ENCODE data around the gene SRI. TPM values are rescaled to one million over a fixed set of nuclear protein-coding genes. Genes with fewer than 3 reads are reported as not detected.

Gene SRI
- total RNA-seq, 4 donors from 2014 or later: 12.3 to 33.1 (median 17.3) TPM

GRCh38 chr7:88200261-88200660, 19.6 kb downstream of the SRI start:
- DNase-seq: no peak
- TF ChIP-seq CTCF (IDR thresholded peaks at IDR 0.05 in 4 of 5, conservative IDR thresholded peaks at IDR 0.05 in 1 of 5) (no peak), POLR2A (IDR thresholded peaks at IDR 0.05) (no peak)
- intact Hi-C loops (cut with DNase I; ENCODE audit: low total_unique reads): no loop called here
- Histone ChIP-seq H3K27me3 (no peaks in the 10 kb centered on the region), H3K4me3 (no peak overlapping the region), H3K27ac (no peak overlapping the region), H3K36me3 (peaks cover 0 to 21% of the 10 kb centered on the region in 2 donors), H3K4me1 (no peaks in the 10 kb centered on the region), H3K9me3 (no peaks in the 10 kb centered on the region)
- in situ Hi-C loops (cut with MboI; ENCODE audit: low sequenced_read_pairs in 4 of 4): loop anchor here in 1 of 4 donors (25.0 kb wide), 1 partner anchor 313 kb away; the partner anchor contains the start of genes DBF4 and SLC25A40
- no peak for ATAC-seq

- Histone ChIP-seq H3K4me3 (no peak overlapping the region), H3K9me3 (no peaks in the 10 kb centered on the region), H3K27me3 (no peaks in the 10 kb centered on the region), H3K36me3 (no peaks in the 10 kb centered on the region), H3K4me1 (no peaks in the 10 kb centered on the region), H3K27ac (no peak overlapping the region)
- TF ChIP-seq POLR2A (IDR thresholded peaks at IDR 0.05): no peak
- no peak for TF ChIP-seq CTCF (IDR thresholded peaks at IDR 0.05 in 4 of 5, conservative IDR thresholded peaks at IDR 0.05 in 1 of 5)
- DNase-seq: no peak
- intact Hi-C loops (cut with DNase I; ENCODE audit: low total_unique reads): no loop called here
- in situ Hi-C loops (cut with MboI; ENCODE audit: low sequenced_read_pairs in 4 of 4): no loop called here
- ATAC-seq: no peak
These were observed 27.9 kb downstream of the SRI start for GRCh38 chr7:88191911-88192310.

GRCh38 chr7:88185650-88186049, 34.2 kb downstream of the SRI start:
- no peak for ATAC-seq
- in situ Hi-C loops (cut with MboI; ENCODE audit: low sequenced_read_pairs in 4 of 4): no loop called here
- intact Hi-C loops (cut with DNase I; ENCODE audit: low total_unique reads): no loop called here

GRCh38 chr7:88184848-88185304, 35.0 kb downstream of the SRI start:
- Histone ChIP-seq H3K9me3 (no peaks in the 10 kb centered on the region), H3K4me3 (no peak overlapping the region), H3K27me3 (no peaks in the 10 kb centered on the region), H3K36me3 (no peaks in the 10 kb centered on the region), H3K27ac (no peak overlapping the region), H3K4me1 (no peaks in the 10 kb centered on the region)
- no peak for TF ChIP-seq CTCF (IDR thresholded peaks at IDR 0.05 in 4 of 5, conservative IDR thresholded peaks at IDR 0.05 in 1 of 5)
- in situ Hi-C loops (cut with MboI; ENCODE audit: low sequenced_read_pairs in 4 of 4): no loop called here
- ATAC-seq (no peak), DNase-seq (no peak)
- intact Hi-C loops (cut with DNase I; ENCODE audit: low total_unique reads): no loop called here

More at GRCh38 chr7:88185650-88186049, 34.2 kb downstream of the SRI start:
- TF ChIP-seq POLR2A (IDR thresholded peaks at IDR 0.05): no peak
- TF ChIP-seq CTCF (IDR thresholded peaks at IDR 0.05 in 4 of 5, conservative IDR thresholded peaks at IDR 0.05 in 1 of 5): no peak
- Histone ChIP-seq H3K4me3 (no peak overlapping the region), H3K36me3 (no peaks in the 10 kb centered on the region), H3K27ac (no peak overlapping the region), H3K4me1 (no peaks in the 10 kb centered on the region), H3K9me3 (no peaks in the 10 kb centered on the region), H3K27me3 (no peaks in the 10 kb centered on the region)
- DNase-seq: no peak

GRCh38 chr7:88183051-88183450, 36.8 kb downstream of the SRI start:
- H3K9me3 ChIP-seq: no peaks in the 10 kb centered on the region
- DNase-seq (no peak), ATAC-seq (no peak)
- no peaks in the 10 kb centered on the region for H3K36me3 ChIP-seq
- intact Hi-C loops (cut with DNase I; ENCODE audit: low total_unique reads) (no loop called here), in situ Hi-C loops (cut with MboI; ENCODE audit: low sequenced_read_pairs in 4 of 4) (no loop called here)
- no peak overlapping the region for H3K4me3 ChIP-seq
- H3K27ac ChIP-seq: no peak overlapping the region
- no peaks in the 10 kb centered on the region for H3K4me1 ChIP-seq
- TF ChIP-seq CTCF (IDR thresholded peaks at IDR 0.05 in 4 of 5, conservative IDR thresholded peaks at IDR 0.05 in 1 of 5) (no peak), POLR2A (IDR thresholded peaks at IDR 0.05) (no peak)
- no peaks in the 10 kb centered on the region for H3K27me3 ChIP-seq

All from gastrocnemius medialis (tissue), 4 donors.